Hair follicular keratinocyte (primary cell): ENCODE results near the gene FAM234A. TPM values are rescaled to one million over a fixed set of nuclear protein-coding genes. Genes with fewer than 3 reads are reported as not detected.

Experiments
- total RNA-seq: library from RNA; depleted of rRNA; stranded (reverse); fragments of >200 nt; gene quantifications from 2 replicates; pipeline ENCODE4 v1.2.3, GENCODE V29; 2015

The FAM234A gene, protein sequence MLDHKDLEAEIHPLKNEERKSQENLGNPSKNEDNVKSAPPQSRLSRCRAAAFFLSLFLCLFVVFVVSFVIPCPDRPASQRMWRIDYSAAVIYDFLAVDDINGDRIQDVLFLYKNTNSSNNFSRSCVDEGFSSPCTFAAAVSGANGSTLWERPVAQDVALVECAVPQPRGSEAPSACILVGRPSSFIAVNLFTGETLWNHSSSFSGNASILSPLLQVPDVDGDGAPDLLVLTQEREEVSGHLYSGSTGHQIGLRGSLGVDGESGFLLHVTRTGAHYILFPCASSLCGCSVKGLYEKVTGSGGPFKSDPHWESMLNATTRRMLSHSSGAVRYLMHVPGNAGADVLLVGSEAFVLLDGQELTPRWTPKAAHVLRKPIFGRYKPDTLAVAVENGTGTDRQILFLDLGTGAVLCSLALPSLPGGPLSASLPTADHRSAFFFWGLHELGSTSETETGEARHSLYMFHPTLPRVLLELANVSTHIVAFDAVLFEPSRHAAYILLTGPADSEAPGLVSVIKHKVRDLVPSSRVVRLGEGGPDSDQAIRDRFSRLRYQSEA
- total RNA-seq = 53.9 and 60.4 TPM in 2 replicates

DNA sequence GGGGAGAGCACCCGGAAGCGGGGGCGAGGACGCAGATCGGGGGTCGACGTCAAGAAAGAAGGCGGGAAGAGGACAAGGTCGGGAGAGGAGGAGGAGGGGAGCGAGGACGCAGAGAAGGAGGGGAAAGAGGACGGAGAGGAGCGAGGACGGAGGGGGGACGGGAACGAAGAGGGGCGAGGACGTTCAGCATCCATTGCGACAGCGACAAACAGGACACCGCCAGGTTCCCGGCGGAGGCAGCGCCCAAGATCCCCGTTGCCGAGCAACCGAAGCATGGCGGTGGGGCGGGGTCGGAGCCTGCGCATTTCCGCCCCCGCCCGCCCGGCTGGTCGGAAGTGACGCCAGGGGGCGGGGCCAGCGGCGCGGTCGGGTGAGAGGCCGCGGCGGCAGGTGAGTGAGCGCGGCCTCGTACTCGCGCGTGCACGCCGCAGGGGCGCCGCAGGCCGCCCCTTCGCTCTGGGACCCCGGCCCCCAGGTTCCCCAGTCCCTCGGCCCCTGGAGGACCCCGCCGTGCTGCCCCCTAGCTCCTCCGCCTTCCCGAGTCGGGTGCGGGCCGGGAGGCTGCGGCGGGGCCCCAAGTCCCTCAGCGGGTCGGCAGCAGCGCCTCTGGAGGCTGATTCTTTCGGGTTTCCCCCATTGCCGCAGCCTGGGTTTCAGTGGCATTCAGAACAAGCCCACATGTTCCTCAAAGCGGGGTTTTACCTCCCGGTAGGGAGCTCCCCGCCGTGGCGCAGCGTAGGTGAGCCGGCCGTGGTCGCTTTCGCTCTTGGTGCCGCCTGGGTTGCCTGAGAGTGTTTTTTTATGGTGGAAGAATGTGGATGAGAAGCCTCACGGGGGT lies at the start of gene FAM234A:
TSS of gene FAM234A (plus strand) at position 354 of the 838 bp plus-strand sequence. CDS start 19,593 bp downstream, outside the sequence.

DNA sequence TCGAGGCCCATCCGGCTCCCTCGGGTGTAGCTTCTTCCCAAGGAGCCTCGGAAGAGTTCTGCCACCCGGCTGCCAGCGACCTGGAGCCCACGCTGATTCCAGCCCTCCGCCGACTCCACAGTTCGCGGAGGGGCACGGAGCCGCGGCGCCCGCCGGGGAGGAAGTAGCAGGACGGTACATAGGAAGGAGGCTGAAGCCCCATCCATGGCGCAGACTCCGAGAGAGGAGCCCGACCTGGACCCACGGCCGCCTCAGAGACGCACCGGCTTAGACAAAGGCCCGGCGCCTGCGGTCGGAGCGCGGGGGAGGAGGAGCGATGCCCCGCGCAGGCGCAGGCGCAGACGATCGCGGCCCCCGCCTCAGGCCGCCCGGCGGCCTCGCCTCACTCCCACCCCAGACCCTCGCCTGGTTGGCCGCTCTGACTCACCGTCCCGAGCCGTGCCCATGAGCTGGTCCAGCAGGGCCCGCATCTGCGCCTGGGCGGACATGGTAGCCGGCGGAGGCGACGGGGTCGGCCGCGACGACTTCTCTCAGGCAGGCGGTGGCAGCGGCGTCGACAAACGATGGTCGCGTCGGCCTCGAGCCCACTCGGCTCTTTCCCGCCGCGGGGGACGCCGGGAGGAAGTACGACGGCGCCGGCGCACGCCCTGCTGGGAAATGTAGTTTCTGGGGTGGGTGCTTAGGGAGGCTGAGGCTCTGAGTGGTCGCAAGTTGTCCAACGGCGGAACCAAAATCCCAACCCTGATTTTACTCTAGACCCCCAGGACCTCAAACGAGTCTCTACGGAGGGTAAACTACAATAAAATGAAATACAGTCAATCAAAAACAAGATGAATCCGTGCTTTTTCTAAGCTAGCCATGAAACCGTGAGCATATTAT lies 5.5 kb upstream of the FAM234A start, which contains the start of gene LUC7L:
TSS of gene LUC7L (minus strand) at position 598 of the 879 bp plus-strand sequence. CDS start at position 488, 110 bp downstream.

DNA sequence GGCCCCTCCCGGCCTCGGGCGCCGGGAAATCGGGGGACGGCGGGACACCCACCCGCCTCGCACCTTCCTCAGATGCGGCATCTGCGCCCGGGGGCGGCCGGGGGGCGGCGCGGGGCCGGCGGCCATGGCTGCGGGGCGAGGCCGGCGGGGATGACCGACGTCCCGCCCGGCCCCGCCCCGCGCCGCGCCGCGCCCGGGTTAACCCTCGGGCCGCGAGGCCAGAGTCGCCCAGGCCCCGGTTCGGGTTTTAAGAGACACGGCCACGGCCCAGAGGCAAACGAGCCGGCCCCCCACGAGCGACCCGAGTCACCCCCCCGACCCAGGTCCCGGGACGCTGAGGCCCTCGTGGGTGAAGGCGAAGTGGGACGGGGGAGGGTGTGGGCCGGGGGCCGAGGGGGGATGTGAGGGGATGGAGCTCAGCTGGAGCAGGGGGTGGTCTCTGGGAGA lies 41.2 kb downstream of the FAM234A start, which contains the start of gene RGS11:
TSS of gene RGS11 (minus strand) at position 159 of the 447 bp plus-strand sequence. CDS start at position 126, 33 bp downstream.

DNA sequence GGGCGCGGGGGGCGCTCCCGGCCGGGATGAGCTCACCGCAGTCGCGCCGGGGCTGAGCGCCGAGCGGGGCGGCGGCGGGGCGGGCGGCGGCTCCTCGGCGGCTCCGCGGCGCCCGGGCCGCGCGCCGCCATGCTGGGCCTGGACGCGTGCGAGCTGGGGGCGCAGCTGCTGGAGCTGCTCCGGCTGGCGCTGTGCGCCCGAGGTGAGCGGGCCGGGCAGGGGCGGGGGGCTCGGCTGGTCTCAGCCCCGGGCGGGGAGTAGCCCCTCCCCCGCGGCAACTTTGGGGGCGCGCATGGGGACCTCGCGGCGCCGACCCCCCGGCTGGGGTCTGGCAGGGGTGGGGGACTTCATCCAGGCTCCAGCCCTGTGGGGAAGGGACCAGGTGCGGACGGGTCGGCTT lies 45.9 kb downstream of the FAM234A start, which contains the start of gene ARHGDIG:
TSS of gene ARHGDIG (plus strand) at position 40 of the 400 bp plus-strand sequence. CDS start at position 130, 90 bp downstream.

DNA sequence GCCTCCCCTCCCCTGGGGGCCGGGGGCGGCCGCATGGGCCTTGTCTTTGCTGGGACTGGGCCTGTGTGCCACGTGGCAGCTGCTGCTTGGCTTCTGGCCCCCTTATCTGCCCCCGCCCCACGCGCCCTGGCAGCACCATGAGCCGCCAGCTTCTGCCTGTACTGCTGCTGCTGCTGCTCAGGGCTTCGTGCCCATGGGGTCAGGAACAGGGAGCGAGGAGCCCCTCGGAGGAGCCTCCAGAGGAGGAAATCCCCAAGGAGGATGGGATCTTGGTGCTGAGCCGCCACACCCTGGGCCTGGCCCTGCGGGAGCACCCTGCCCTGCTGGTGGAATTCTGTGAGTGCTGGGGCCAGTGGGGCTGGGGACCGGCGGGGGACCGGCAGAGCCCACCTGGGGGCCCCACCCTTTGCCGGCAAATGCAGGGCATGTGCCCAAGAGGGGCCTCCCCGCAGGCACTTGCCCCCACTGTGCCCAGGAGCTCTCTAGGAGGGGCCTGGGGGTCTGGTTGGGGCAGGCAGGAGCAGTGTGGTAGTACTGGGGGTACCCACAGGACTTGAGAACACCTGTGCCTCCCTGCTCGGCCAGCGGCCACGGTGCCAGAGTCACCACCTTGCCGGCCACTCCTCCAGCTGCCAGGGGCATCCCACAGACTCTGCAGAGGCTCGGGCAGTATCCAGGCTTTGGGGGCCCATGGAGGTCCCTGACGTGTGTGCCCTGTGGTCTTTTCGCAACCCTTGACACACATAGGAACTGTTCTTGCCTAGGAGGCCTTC lies 48.6 kb downstream of the FAM234A start, which contains the start of gene PDIA2:
TSS of gene PDIA2 (plus strand) at position 132 of the 773 bp plus-strand sequence. CDS start at position 138, 6 bp downstream.

Other genes starting within 250 kb of the FAM234A start
- 2.7 and 8.7 TPM in 2 replicates for gene POLR3K, start 181.2 kb upstream of the FAM234A start, total RNA-seq
- 12.7 and 56.5 TPM in 2 replicates for gene SNRNP25, start 181.0 kb upstream of the FAM234A start, total RNA-seq
- 15.0 and 31.4 TPM in 2 replicates for gene RHBDF1, start 162.2 kb upstream of the FAM234A start, total RNA-seq
- gene MPG, start 156.6 kb upstream of the FAM234A start, total RNA-seq = 105 and 155 TPM in 2 replicates
- gene NPRL3, start 96.1 kb upstream of the FAM234A start, total RNA-seq = 18.1 and 19.1 TPM in 2 replicates
- not detected in 2 replicates for gene HBZ, start 82.2 kb upstream of the FAM234A start, total RNA-seq
- gene HBM, start 68.8 kb upstream of the FAM234A start, total RNA-seq = not detected in 2 replicates
- gene HBA2, start 61.9 kb upstream of the FAM234A start, total RNA-seq = not detected in 2 replicates
- gene HBA1, start 58.1 kb upstream of the FAM234A start, total RNA-seq = not detected in 2 replicates
- 0.78 and 2.2 TPM in 2 replicates for gene HBQ1, start 54.4 kb upstream of the FAM234A start, total RNA-seq
- 31.4 and 33.0 TPM in 2 replicates for gene LUC7L, start 5.4 kb upstream of the FAM234A start, total RNA-seq
- gene RGS11, start 41.1 kb downstream of the FAM234A start, total RNA-seq = 0.11 and 0.16 TPM in 2 replicates
- gene ARHGDIG, start 45.8 kb downstream of the FAM234A start, total RNA-seq = not detected in 2 replicates
- gene PDIA2, start 48.3 kb downstream of the FAM234A start, total RNA-seq = 0.47 TPM in 1 of 2 replicates, not detected in the other
- gene AXIN1, start 117.9 kb downstream of the FAM234A start, total RNA-seq = 36.9 and 39.0 TPM in 2 replicates
- 202 and 239 TPM in 2 replicates for gene MRPL28, start 135.7 kb downstream of the FAM234A start, total RNA-seq
- gene PGAP6, start 147.2 kb downstream of the FAM234A start, total RNA-seq = 25.7 and 51.8 TPM in 2 replicates
- 110 and 125 TPM in 2 replicates for gene NME4, start 162.4 kb downstream of the FAM234A start, total RNA-seq
- gene DECR2, start 167.1 kb downstream of the FAM234A start, total RNA-seq = 17.3 and 17.9 TPM in 2 replicates
- 12.2 and 19.1 TPM in 2 replicates for gene RAB11FIP3, start 190.8 kb downstream of the FAM234A start, total RNA-seq